ENCODE data around the gene AIF1. TPM values are rescaled to one million over a fixed set of nuclear protein-coding genes. Genes with fewer than 3 reads are reported as not detected.

Gene AIF1
- total RNA-seq, 4 donors from 2014 or later: 1.5 to 25.6 (median 14.5) TPM

DNA sequence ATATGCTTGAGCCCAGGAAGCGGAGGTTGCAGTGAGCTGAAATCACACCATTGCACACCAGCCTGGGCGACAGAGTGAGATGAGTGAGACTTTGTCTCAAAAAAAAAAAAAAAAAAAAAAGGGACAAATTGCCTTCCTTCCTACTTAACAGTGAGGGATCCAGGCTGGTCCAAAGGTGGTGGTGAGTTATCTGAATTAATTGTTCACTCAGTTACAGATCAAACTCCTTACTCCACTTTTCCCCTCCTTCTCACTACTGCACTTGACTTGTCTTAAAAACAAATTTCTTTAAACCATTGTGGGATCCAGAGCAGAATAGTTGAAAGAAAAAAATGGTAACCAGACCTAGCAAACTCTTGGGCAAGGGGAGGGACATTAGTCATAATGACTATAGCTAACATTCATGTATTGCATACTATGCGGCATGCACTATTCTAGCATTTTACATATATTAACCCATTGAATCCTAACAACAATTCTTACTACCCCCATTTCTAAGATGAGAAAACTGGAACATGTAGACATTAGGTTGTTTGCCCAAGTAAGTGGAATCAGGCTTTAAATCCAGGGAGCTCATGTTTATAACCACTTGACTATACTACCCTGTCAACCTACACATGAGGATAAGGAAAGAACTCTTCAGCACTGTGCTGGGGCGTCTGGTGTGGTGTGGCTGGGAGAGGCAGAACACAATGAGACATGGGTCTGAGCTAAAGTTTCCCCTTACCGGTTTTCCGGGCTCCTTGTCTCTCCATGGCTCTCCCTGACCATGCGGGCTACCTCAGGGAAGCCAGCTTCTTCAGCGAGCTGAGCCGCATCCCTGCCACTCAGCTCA, 48.3 kb downstream of the AIF1 start:
- DNase-seq: no peak
- Histone ChIP-seq H3K4me3 (peak overlapping the region; percentile 91 to 93), H3K4me1 (peaks cover 17 to 25% of the 10 kb centered on the region in 2 donors), H3K36me3 (no peaks in the 10 kb centered on the region), H3K9me3 (no peaks in the 10 kb centered on the region), H3K27ac (peak overlapping the region; percentile 91 to 97), H3K27me3 (no peaks in the 10 kb centered on the region)
- TF ChIP-seq, protein P1, sequence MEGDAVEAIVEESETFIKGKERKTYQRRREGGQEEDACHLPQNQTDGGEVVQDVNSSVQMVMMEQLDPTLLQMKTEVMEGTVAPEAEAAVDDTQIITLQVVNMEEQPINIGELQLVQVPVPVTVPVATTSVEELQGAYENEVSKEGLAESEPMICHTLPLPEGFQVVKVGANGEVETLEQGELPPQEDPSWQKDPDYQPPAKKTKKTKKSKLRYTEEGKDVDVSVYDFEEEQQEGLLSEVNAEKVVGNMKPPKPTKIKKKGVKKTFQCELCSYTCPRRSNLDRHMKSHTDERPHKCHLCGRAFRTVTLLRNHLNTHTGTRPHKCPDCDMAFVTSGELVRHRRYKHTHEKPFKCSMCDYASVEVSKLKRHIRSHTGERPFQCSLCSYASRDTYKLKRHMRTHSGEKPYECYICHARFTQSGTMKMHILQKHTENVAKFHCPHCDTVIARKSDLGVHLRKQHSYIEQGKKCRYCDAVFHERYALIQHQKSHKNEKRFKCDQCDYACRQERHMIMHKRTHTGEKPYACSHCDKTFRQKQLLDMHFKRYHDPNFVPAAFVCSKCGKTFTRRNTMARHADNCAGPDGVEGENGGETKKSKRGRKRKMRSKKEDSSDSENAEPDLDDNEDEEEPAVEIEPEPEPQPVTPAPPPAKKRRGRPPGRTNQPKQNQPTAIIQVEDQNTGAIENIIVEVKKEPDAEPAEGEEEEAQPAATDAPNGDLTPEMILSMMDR (IDR thresholded peaks at IDR 0.05): no peak
- TF ChIP-seq POLR2A (IDR thresholded peaks at IDR 0.05): no peak
- intact Hi-C loops (cut with DNase I; ENCODE audit: low total_unique reads): no loop called here

DNA sequence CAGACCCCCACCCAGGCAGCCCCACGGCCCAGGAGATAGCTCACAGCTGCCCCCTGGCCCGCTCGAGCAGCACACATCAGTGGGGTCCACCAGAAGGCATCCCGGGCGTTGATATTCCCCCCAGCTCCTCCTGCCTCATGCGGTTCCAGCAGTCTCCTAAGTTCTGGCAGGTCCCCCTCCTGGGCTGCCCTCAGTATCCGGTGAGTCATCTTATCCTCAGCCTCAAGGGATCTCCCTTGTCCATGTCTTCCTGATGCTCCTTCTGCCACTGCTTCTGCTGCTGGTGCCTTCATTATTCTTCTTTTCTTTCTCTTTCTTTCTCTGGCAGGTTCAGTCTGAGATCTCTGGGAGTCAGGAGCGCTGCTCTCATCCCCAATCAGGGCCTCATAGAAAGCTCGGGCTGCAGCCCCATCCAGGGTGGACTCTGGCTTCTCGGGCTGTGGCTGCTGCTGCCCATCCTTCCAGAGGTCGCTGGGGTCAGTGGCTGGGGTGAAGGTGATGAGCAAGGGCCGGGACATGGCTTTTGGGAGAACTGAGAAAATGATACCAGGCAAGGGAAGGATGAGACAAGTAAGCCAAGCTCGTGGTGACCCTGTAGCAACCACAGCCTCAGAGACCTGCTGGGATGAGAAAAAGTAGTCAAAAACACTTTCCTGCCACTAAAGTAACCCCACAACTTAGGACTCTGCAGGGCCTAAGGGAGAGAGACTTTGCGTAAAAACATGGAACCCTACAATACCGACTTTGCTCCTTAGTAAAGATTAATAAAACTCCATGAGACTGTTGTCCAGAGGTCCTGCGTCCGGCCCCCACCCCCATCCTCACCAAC, 49.1 kb downstream of the AIF1 start:
- intact Hi-C loops (cut with DNase I; ENCODE audit: low total_unique reads): no loop called here
- H3K27me3 ChIP-seq: no peaks in the 10 kb centered on the region
- no peaks in the 10 kb centered on the region for H3K36me3 ChIP-seq
- TF ChIP-seq, protein P1 (IDR thresholded peaks at IDR 0.05): no peak
- DNase-seq: peak; percentile 58 to 64
- no peaks in the 10 kb centered on the region for H3K9me3 ChIP-seq
- H3K4me1 ChIP-seq: peaks cover 8 to 19% of the 10 kb centered on the region in 2 donors
- peak overlapping the region; percentile 91 to 97 for H3K27ac ChIP-seq
- H3K4me3 ChIP-seq: peak overlapping the region; percentile 91 to 93

DNA sequence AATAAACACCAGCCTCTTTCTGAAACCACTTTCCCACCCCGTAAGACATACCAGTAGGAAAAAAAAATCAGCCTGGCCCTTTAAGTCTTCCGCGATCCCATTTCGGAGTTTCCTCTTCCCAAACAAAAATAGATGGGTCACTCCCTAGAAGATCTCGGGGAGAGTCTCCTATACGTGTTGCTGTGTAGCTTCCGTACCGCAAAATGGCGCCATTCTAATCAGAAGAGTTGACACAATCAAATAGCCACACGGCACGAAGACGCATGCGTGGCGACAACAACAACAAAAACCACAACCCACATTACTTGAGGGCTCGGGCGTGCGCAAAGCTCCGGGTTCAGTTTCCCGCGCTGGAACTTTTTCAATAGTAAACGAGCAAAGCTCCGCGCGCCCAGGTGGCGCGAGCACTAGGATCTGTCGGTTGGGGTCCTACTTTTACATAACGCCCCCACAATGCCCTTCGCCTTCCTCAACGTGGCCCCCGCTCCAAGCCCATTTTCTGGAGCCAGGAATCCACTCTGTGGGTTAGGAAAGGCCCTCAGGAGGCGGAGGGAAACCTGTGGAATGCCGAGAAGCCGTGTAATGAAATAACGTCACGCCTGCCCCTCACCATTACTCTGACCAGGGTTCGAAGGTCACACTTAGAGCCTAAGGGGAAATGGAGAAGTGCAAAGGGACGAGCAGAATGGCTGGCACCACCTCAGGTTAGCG, 49.9 kb downstream of the AIF1 start, which contains the start of gene GPANK1:
TSS of gene GPANK1 (minus strand) at position 208 of the 711 bp plus-strand sequence. CDS start 519 bp downstream, outside the sequence.
- intact Hi-C loops (cut with DNase I; ENCODE audit: low total_unique reads): no loop called here
- H3K4me1 ChIP-seq: peaks cover 8 to 16% of the 10 kb centered on the region in 2 donors

DNA sequence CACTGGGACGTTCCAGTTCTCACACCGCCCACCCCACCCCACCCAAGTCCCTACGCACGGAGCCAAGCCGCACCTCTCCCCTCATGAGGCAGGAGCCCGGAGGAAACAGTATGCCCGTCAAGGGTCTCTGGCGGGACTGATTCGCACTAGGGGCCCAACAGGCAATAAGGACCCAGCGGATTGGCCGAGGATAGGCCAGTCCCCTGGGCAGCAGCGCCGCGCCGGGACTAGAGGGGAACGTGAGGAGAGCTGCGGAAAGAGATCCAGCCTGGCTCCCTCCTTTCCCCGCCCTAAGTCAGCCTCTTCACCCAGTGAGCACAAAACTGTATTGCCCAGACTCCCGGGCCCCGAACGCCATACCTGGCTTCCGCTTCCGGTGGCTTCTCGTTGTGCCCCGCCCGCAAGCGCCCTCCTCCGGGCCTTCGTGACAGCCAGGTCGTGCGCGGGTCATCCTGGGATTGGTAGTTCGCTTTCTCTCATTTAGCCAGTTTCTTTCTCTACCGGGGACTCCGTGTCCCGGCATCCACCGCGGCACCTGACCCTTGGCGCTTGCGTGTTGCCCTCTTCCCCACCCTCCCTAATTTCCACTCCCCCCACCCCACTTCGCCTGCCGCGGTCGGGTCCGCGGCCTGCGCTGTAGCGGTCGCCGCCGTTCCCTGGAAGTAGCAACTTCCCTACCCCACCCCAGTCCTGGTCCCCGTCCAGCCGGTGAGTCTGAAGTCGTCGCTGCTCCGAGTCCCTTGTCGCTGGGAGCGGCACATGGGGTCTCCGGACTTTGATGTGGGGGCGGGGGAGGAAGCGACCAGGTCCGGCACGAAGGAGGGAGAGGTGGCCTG, 50.7 kb downstream of the AIF1 start, which contains the start of gene CSNK2B:
TSS of gene CSNK2B (plus strand) at position 580 of the 836 bp plus-strand sequence. CDS start 752 bp downstream, outside the sequence.
- Histone ChIP-seq H3K27ac (peak within 1 kb of the TSS; percentile 91 to 97), H3K4me3 (peak within 1 kb of the TSS; percentile 91 to 93), H3K9me3 (no peaks in the 10 kb centered on the region), H3K36me3 (no peaks in the 10 kb centered on the region), H3K4me1 (peaks cover 8 to 16% of the 10 kb centered on the region in 2 donors), H3K27me3 (no peaks in the 10 kb centered on the region)
- intact Hi-C loops (cut with DNase I; ENCODE audit: low total_unique reads): no loop called here
- TF ChIP-seq POLR2A (IDR thresholded peaks at IDR 0.05): peak; percentile 79 to 80
- TF ChIP-seq, protein P1 (IDR thresholded peaks at IDR 0.05): peak in 3 of 4 experiments; percentile 20 to 28 (median 21)
- DNase-seq: peak; percentile 98

More for the DNA sequence above, 49.9 kb downstream of the AIF1 start, which contains the start of gene GPANK1:
- TF ChIP-seq, protein P1 (IDR thresholded peaks at IDR 0.05): no peak
- peak; percentile 35 to 80 for TF ChIP-seq POLR2A (IDR thresholded peaks at IDR 0.05)
- peak; percentile 88 to 93 for DNase-seq
- Histone ChIP-seq H3K4me3 (peak within 1 kb of the TSS; percentile 91 to 93), H3K36me3 (no peaks in the 10 kb centered on the region), H3K27ac (peak within 1 kb of the TSS; percentile 91 to 97), H3K27me3 (no peaks in the 10 kb centered on the region), H3K9me3 (no peaks in the 10 kb centered on the region)
